AG09319 (cell line): ENCODE data around the gene SLU7.

Experiments used
- DNase-seq: peaks from one replicate; pipeline ENCODE4 v3.0.0-alpha.2; 2010; ENCODE audit warnings: low read depth; ENCODE audit errors: extremely low read depth
- TF ChIP-seq, protein P1 (sequence below): IDR thresholded peaks from 2 replicates; pipeline ENCODE4 v1.5.1; 2011; ENCODE audit warnings: low read depth, mild to moderate bottlenecking, inconsistent platforms, low read length, moderate library complexity

Gene SLU7

DNA sequence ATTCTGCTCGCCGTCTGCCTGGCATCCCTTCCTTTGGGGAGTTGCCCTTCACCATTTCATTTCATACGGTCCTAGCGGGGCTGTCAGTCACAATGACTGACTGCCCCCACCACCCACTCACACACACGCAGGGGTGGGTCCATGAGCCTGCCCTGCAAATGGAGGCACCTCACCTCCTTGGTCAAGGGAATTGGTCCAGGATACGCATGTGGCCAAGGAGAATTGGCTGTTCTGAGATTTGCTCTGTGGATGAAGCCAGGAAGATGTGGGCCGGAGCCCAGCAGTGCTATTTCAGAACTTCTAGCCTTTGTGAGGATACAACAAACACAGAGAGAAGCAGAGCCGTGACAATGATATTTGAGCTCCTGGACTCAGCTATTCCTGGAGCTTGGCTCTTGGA lies 65.5 kb downstream of the SLU7 start:
- no peak for DNase-seq
- TF ChIP-seq, protein P1, sequence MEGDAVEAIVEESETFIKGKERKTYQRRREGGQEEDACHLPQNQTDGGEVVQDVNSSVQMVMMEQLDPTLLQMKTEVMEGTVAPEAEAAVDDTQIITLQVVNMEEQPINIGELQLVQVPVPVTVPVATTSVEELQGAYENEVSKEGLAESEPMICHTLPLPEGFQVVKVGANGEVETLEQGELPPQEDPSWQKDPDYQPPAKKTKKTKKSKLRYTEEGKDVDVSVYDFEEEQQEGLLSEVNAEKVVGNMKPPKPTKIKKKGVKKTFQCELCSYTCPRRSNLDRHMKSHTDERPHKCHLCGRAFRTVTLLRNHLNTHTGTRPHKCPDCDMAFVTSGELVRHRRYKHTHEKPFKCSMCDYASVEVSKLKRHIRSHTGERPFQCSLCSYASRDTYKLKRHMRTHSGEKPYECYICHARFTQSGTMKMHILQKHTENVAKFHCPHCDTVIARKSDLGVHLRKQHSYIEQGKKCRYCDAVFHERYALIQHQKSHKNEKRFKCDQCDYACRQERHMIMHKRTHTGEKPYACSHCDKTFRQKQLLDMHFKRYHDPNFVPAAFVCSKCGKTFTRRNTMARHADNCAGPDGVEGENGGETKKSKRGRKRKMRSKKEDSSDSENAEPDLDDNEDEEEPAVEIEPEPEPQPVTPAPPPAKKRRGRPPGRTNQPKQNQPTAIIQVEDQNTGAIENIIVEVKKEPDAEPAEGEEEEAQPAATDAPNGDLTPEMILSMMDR: no peak

- TF ChIP-seq, protein P1: no peak
- DNase-seq: no peak
These were observed 66.6 kb downstream of the SLU7 start for GRCh38 chr5:160352308-160352707.
